Measurements from ENCODE around the gene PIGT. TPM values are rescaled to one million over a fixed set of nuclear protein-coding genes. Genes with fewer than 3 reads are reported as not detected.
A peak's percentile ranks its signal among the peaks of the same experiment; 100 is the strongest.

The PIGT gene
- total and polyA plus RNA-seq, 2 of the 4 experiments (the other 2 are of a cell fraction) = 31.2 to 145 TPM

GRCh38 chr20:45374101-45374467, 41.9 kb upstream of the PIGT start:
- no peaks in the 10 kb centered on the region for H3K9me3 ChIP-seq (ENCODE audit: control insufficient read depth, insufficient read depth, low read length)
- no peak overlapping the region for H3K4me3 ChIP-seq (ENCODE audit: insufficient read depth, low read depth, low read length)
- no peak overlapping the region for H2BK120ac ChIP-seq (ENCODE audit: low read depth, low read length)
- H3K9me1 ChIP-seq (ENCODE audit: insufficient read depth, low read length) = no peaks in the 10 kb centered on the region
- H2BK5ac ChIP-seq (ENCODE audit: low read depth, low read length, poor library complexity, severe bottlenecking) = no peak overlapping the region
- intact Hi-C loops (cut with micrococcal nuclease) = loop anchor here (1.0 kb wide), 2 partner anchors 63 to 397 kb away; no protein-coding TSS in a partner anchor
- no peak overlapping the region for H3K27ac ChIP-seq (ENCODE audit: insufficient read depth, low read length)
- H2BK20ac ChIP-seq (ENCODE audit: low read depth, low read length) = no peak overlapping the region
- no peak overlapping the region for H2BK15ac ChIP-seq (ENCODE audit: low read depth, low read length)
- no peak for ATAC-seq (ENCODE audit: low read depth)
- no peaks in the 10 kb centered on the region for H3K36me3 ChIP-seq (ENCODE audit: control insufficient read depth, insufficient read depth, low read length)
- ChIA-PET POLR2A (ENCODE audit: unreplicated experiment) (no interaction called here), CTCF (interaction anchor here (0.7 to 3.7 kb wide), 19 partner anchors 9 to 405 kb away, joined by 3 to 38 read pairs (median 4); partner anchors contain the start of gene SYS1)
- H2AFZ ChIP-seq (replicated peaks; ENCODE audit: low read length, poor library complexity) = peak overlapping the region; percentile 88
- no TSS peak for BruUV-seq (replicated peaks)
- no peak overlapping the region for H3K14ac ChIP-seq (replicated peaks; ENCODE audit: low read depth, low read length)
- H4K5ac ChIP-seq (ENCODE audit: low read depth, low read length) = no peak overlapping the region
- peak overlapping the region; percentile 53 for H2AK9ac ChIP-seq (replicated peaks; ENCODE audit: low read depth, low read length, poor library complexity)
- no peaks in the 10 kb centered on the region; the same call in 1 of the 2 replicates for H3K4me1 ChIP-seq (ENCODE audit: control insufficient read depth, insufficient read depth, low read length)
- no peaks in the 10 kb centered on the region for H3K27me3 ChIP-seq (ENCODE audit: control insufficient read depth, insufficient read depth, low read length)
- TF ChIP-seq CEBPB (IDR thresholded peaks at IDR 0.05; ENCODE audit: low read depth, low read length) (no peak), MAFK (IDR thresholded peaks at IDR 0.05; ENCODE audit: low read depth, low read length) (no peak), CTCF (conservative IDR thresholded peaks at IDR 0.05; ENCODE audit: low read depth, low read length) (no peak), CHD1 (IDR thresholded peaks at IDR 0.05; ENCODE audit: low read depth, low read length) (no peak), BHLHE40 (IDR thresholded peaks at IDR 0.05; ENCODE audit: low read depth, low read length) (no peak)
- no peak overlapping the region for H4K91ac ChIP-seq (ENCODE audit: insufficient read depth, low read depth, low read length)
- H3K23ac ChIP-seq (ENCODE audit: low read depth, low read length) = no peak overlapping the region
- no peak overlapping the region for H3K56ac ChIP-seq (ENCODE audit: extremely low read depth, insufficient read depth, low read length)
- H3K4me2 ChIP-seq (ENCODE audit: low read depth, low read length) = no peak overlapping the region
- H3K4ac ChIP-seq (ENCODE audit: low read depth, low read length) = no peak overlapping the region
- 44% methylated on average over 3 of the region's 9 CpGs; no CpG with 5 or more reads in 1 of the 2 experiments for WGBS, 2 experiments (ENCODE audit: extremely low coverage in 2 of 2, insufficient read length in 1 of 2)
- H3K18ac ChIP-seq (ENCODE audit: low read depth, low read length) = no peak overlapping the region
- dilution Hi-C loops (cut with HindIII; ENCODE audit: low sequenced_read_pairs, unreplicated experiment) = no loop called here
- H2AK5ac ChIP-seq (ENCODE audit: low read depth, low read length) = no peak overlapping the region
- H3K9ac ChIP-seq (ENCODE audit: low read depth, low read length) = no peak overlapping the region
- in situ Hi-C loops (cut with MboI; ENCODE audit: low sequenced_read_pairs) = no loop called here
- no peaks in the 10 kb centered on the region for H3K79me1 ChIP-seq (ENCODE audit: low read depth in 1 of 2, low read length in 2 of 2)
- peak overlapping the region in 1 of 2 experiments; percentile 53; a peak in 1 of 4 replicates for H4K8ac ChIP-seq (ENCODE audit: low read depth in 2 of 2, low read length in 2 of 2)
- no peaks in the 10 kb centered on the region for H4K20me1 ChIP-seq (ENCODE audit: insufficient read depth, low read length)
- no peak for DNase-seq

Data from IMR-90 (cell line).